Measurements from ENCODE around the gene CDK4. TPM values are rescaled to one million over a fixed set of nuclear protein-coding genes. Genes with fewer than 3 reads are reported as not detected.
A peak's percentile ranks its signal among the peaks of the same experiment; 100 is the strongest.

The CDK4 gene
- total and polyA plus RNA-seq, 2 of the 13 experiments (the other 11 are each of a cell fraction or from before 2014, with no cell fraction given) = 191 to 209 TPM

- in situ Hi-C loops (cut with HindIII; ENCODE audit: extremely low pct_ligation_motif_present, low pct_unique_long_range_greater_than_20kb) = no loop called here
- 0 out of 2 replicates have a peak, but pooled peaks cover 5% of the 10 kb centered on the region for H4K20me1 ChIP-seq (ENCODE audit: insufficient read depth, low read length)
- 2% methylated on average over 41 of the region's 41 CpGs for WGBS (ENCODE audit: low lambda C conversion rate)
- H3K4me2 ChIP-seq (ENCODE audit: low read depth, low read length) = peak within 1 kb of the TSS; percentile 96
- no TSS peak for BruUV-seq (replicated peaks)
- H2AFZ ChIP-seq (ENCODE audit: low read length) = no peak within 1 kb of the TSS
- peaks cover 6 to 9% of the 10 kb centered on the region in 2 experiments; a peak in 3 of 5 replicates for H3K36me3 ChIP-seq (replicated peaks in 1 of 2; ENCODE audit: control insufficient read depth in 1 of 2, insufficient read depth in 2 of 2, low read length in 2 of 2)
- H3K27ac ChIP-seq (ENCODE audit: extremely low read length, insufficient read depth, low read length) = peak within 1 kb of the TSS; percentile 67
- no peaks in the 10 kb centered on the region for H3K9me3 ChIP-seq (ENCODE audit: low read length)
- peak within 1 kb of the TSS; percentile 71 for H3K9ac ChIP-seq (ENCODE audit: insufficient read depth, low read depth, low read length)
- intact Hi-C loops (cut with micrococcal nuclease; ENCODE audit: unreplicated experiment) = no loop called here
- H3K4me3 ChIP-seq (replicated peaks in 1 of 3; ENCODE audit: insufficient read depth in 1 of 3, low read depth in 2 of 3, low read length in 3 of 3) = peak within 1 kb of the TSS; percentile 81 to 82 (median 81)
- H3K27me3 ChIP-seq (ENCODE audit: control insufficient read depth in 1 of 2, insufficient read depth in 2 of 2, low read length in 2 of 2) = no peaks in the 10 kb centered on the region; a peak in 1 of 5 replicates
- peaks cover 24% of the 10 kb centered on the region for H3K79me2 ChIP-seq (ENCODE audit: insufficient read depth, low read length)
- DNase-seq (ENCODE audit: low spot score) (no peak), FAIRE-seq (no peak), ATAC-seq (0 out of 3 replicates have a peak, but pooled peaks have one; percentile 1)
- POLR2A ChIA-PET = interaction anchor here (1.1 to 3.0 kb wide), 3 partner anchors 10 to 18 kb away, joined by 4 to 14 read pairs (median 6); partner anchors contain the start of genes EEF1AKMT3, METTL1 and TSPAN31
- peaks cover 43% of the 10 kb centered on the region for H3K4me1 ChIP-seq (ENCODE audit: insufficient read depth, low read length)
- CTCF ChIA-PET (ENCODE audit: low intra/inter-chr PET ratio, low total read pairs) = no interaction called here
- TF ChIP-seq, protein P1, sequence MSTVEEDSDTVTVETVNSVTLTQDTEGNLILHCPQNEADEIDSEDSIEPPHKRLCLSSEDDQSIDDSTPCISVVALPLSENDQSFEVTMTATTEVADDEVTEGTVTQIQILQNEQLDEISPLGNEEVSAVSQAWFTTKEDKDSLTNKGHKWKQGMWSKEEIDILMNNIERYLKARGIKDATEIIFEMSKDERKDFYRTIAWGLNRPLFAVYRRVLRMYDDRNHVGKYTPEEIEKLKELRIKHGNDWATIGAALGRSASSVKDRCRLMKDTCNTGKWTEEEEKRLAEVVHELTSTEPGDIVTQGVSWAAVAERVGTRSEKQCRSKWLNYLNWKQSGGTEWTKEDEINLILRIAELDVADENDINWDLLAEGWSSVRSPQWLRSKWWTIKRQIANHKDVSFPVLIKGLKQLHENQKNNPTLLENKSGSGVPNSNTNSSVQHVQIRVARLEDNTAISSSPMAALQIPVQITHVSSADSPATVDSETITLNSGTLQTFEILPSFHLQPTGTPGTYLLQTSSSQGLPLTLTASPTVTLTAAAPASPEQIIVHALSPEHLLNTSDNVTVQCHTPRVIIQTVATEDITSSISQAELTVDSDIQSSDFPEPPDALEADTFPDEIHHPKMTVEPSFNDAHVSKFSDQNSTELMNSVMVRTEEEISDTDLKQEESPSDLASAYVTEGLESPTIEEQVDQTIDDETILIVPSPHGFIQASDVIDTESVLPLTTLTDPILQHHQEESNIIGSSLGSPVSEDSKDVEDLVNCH (CRISPR knock-in tag; IDR thresholded peaks at IDR 0.05) = no peak
- TF ChIP-seq CC2D1A (CRISPR knock-in tag; IDR thresholded peaks at IDR 0.05) = no peak
- no peak for TF ChIP-seq TFE3 (CRISPR knock-in tag; IDR thresholded peaks at IDR 0.05)
- no peak for TF ChIP-seq ZNF570 (CRISPR knock-in tag; IDR thresholded peaks at IDR 0.05; ENCODE audit: borderline replicate concordance)
- no peak for TF ChIP-seq NRL (CRISPR knock-in tag; IDR thresholded peaks at IDR 0.05; ENCODE audit: borderline replicate concordance)
- peak; percentile 28 for TF ChIP-seq HNRNPK (IDR thresholded peaks at IDR 0.05; ENCODE audit: low read depth, low read length, poor library complexity, severe bottlenecking)
- peak; percentile 93; the same call in 1 of the 2 replicates for TF ChIP-seq ZSCAN25 (CRISPR knock-in tag; IDR thresholded peaks at IDR 0.05)
- peak; percentile 50; the same call in 1 of the 2 replicates for TF ChIP-seq KDM5B (CRISPR knock-in tag; IDR thresholded peaks at IDR 0.05; ENCODE audit: borderline replicate concordance)
- TF ChIP-seq, protein P2, sequence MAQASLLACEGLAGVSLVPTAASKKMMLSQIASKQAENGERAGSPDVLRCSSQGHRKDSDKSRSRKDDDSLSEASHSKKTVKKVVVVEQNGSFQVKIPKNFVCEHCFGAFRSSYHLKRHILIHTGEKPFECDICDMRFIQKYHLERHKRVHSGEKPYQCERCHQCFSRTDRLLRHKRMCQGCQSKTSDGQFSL (CRISPR knock-in tag; IDR thresholded peaks at IDR 0.05) = no peak
- no peak for TF ChIP-seq IKZF1 (IDR thresholded peaks at IDR 0.05)
- TF ChIP-seq IRF9 (CRISPR knock-in tag; IDR thresholded peaks at IDR 0.05; ENCODE audit: borderline replicate concordance) = 0 out of 2 replicates have a peak, but pooled peaks have one; percentile 38
- peak; percentile 68 for TF ChIP-seq YY1 (IDR thresholded peaks at IDR 0.05; ENCODE audit: insufficient read depth, insufficient replicate concordance, low read depth, low read length)
- TF ChIP-seq ZNF678 (CRISPR knock-in tag; IDR thresholded peaks at IDR 0.05) = no peak
- no peak for TF ChIP-seq ZNF543 (CRISPR knock-in tag; IDR thresholded peaks at IDR 0.05)
- peak; percentile 68 for TF ChIP-seq SAP130 (CRISPR knock-in tag; IDR thresholded peaks at IDR 0.05; ENCODE audit: low read depth)
- no peak for TF ChIP-seq MATR3 (CRISPR knock-in tag; IDR thresholded peaks at IDR 0.05)
- TF ChIP-seq ZKSCAN5 (CRISPR knock-in tag; IDR thresholded peaks at IDR 0.05) = 0 out of 2 replicates have a peak, but pooled peaks have one; percentile 68
Observed at GRCh38 chr12:57754411-57755193, 2.5 kb upstream of the CDK4 start, which contains the start of gene MARCHF9. Gene MARCHF9, plus strand, starts transcription at chr12:57755103. Its CDS starts 426 bp downstream, at chr12:57755529.
